ENCODE data around the gene CREBBP.
"Not testable (repeated sequence)": the region's sequence is repeated elsewhere in the genome, so short reads cannot be mapped to it uniquely, and the experiment has no call there.

The CREBBP gene

DNA sequence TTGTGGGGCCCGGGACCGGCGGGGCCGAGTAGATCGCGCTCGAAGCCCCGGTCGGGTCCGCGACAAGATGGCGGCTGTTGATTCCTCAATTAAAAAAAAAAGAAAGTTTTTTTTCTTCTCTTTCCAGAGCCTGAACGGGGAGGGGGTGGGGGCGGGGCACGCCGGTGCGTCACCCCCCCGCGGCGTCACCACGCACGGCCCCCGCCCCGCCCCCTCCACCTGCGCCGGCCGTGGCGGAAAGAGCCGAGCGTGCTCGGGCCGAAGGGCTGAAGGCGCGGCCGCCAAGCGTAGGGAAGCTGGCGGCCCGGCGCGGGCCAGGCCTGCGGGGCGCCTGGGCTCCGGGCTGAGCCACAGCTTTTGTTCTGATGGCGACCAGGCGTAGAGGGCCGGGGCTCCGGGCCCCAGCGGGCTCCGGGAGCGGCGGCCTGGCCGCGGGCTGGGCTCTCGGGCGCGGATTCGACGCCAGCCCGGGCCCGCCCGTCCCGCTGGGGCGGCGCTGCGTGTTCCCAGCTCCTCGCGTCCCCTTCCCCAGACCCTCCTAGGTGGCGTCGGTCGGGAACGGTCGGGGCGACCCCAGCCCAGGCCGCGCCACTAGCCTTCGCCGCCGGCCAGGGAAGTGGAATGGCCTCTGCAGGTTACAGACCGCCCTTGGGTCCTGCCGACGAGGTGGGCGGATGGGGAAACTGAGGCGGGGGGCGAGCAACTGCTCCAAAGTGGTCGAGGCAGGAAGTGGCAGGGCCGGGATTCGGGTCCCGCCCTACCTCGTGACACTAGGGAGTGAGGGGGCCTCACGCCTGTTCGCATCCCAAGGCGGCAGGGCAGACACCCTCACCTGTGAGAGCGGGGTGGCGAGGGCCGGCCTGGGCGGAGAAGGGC is at the start of gene CREBBP:
CREBBP (minus strand) TSS at position 91 of the 876 bp plus-strand sequence. CDS start 797 bp downstream, outside the sequence.
- DNase-seq (ENCODE audit: low spot score), result peak; percentile 92

DNA sequence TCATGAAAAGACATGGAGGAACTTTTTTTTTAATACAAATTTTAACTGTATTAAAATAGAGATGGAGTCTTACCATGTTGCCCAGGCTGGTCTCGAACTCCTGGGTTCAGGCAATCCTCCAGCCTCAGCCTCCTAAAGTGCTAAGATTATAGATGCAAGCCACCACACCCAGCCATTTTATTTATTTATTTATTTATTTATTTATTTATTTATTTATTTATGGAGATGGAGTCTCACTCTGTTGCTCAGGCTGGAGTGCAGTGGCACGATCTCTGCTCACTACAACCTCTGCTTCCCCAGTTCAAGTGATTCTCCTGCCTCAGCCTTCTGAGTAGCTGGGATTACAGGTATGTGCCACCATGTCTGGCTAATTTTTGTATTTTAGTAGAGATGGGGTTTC is 46.6 kb upstream of the CREBBP start:
- not testable (repeated sequence) for DNase-seq (ENCODE audit: low spot score)

DNA sequence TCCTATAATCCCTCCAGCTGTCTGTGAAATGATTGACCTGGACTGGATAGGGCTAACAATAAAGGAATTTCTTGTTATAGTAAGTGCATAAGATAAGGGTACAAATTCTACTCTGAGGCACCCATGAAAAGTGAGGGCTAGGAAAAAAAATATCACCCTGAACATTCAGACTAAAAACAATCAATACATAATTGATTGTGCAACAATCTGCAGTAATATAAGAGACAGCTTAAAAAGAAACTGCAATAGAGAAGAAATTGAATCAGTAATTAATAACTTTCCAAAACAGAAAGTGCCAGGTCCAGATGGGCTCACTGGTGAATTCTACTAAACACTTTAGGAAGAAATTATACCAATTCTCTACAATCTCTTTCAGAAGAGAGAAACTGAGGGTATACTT is 44.2 kb upstream of the CREBBP start:
- no peak for DNase-seq (ENCODE audit: low spot score)

DNA sequence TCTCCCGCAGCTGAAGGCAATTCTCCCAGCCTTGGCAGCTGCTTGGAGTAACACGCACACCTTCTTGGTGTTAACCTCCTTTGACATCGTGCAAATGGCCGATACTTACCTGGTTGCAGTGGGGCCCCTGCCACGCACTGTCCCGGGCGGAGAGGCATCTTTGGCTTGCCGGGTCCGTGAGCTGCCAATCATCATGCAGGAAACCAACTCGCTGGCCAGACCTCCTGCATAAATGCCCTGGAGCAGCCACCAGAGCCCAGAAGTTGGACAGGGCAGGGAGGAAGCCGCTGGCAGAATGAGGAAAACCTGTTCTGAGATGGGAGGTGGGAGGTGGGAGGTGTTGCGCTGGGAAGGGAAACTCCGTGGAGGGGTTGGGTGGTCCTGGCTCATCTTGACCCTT is 41.7 kb upstream of the CREBBP start:
- DNase-seq (ENCODE audit: low spot score), result no peak

DNA sequence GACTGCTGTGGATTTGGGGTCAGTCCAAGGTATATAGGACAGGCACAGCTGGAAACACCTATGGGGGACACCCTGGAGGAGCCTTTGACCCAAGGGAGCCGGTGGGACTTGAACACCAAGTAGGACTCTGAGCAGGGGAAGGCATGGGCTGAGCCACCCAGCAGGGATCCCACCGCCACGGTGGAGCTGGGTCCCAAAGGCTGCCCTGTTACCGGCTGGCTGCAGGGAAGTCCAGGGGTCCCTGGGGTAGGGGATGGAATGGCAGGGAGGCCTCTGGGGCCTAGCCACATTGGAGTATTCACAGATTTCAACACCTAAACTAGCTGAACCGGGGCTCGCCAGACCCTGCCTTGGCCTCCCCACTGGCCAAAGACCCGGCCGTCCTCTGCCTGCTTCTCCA is 39.7 kb upstream of the CREBBP start:
- no peak for DNase-seq (ENCODE audit: low spot score)

DNA sequence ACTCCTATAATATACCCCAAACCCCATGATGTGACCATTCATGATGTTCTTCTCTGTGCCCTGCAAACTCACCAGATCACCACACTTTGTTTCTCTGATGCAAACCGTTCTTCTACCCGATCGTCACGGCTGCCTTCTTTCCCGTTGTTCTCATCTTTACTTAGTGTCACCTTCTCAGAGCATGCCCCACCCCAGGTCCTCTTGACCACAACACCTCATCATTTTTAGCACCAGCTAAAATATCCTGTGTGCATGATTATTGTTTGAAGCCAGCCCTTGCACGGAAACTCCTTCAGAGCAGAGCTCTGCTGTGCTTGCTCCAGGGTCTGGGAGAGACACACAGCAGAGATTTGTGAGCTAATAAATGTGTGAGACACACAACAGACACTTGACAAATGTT is 38.9 kb upstream of the CREBBP start:
- no peak for DNase-seq (ENCODE audit: low spot score)

DNA sequence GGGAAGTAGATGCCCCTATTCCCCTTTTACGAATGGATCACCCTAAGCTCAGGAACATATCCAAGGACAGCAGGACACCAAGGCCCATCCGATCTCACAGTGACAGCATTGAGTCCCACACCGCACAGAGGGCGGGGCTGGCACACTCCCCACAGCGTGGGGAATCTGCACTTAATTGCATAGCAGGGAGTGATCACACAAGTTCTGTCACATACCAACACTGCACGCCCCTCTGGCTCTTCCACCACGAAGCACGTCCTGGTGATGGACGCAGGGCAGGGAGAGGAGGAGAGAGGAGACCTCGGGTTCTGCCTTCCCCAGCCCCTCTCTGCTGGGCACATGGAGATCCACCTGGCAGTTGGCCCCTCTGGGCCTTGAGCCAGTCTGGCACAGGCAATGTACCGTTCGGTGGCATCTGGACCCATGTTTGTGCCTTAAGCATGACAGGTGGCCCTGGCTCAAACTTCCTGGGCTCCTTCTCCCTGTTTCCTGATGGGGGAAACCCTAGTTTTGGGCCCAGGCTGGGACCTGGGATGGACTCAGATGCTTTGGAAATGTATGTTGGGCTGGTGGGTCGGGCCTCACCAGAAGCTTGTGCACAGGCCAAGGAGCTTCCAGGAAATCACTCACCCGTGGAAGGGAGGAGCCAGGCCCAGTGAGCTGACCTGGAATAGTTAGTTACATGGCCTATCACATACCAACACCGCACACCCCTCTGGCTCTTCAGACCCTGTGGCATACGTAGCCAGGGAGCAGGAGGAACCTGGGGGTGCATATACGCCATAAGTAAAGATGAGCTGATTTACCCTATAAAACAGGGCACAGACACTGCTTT is 35.1 kb upstream of the CREBBP start:
- no peak for DNase-seq (ENCODE audit: low spot score)

DNA sequence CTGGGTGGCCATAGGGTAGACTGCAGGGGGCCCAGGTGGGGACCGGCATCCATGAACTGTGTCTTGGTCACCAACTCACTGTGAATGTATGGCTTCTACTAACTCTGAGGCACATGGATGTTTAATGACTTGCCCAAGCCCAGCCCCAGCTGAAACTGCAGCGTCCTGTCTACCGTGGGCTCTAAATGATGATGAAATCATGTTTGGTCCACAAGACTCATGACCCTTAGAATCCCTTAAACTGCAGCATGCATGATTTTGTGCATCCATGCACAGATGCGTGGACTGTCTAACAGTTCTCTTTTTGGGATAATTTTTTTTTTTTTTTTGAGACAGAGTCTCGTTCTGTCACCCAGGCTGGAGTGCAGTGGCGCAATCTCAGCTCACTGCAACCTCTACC is 32.4 kb upstream of the CREBBP start:
- no peak for DNase-seq (ENCODE audit: low spot score)

DNA sequence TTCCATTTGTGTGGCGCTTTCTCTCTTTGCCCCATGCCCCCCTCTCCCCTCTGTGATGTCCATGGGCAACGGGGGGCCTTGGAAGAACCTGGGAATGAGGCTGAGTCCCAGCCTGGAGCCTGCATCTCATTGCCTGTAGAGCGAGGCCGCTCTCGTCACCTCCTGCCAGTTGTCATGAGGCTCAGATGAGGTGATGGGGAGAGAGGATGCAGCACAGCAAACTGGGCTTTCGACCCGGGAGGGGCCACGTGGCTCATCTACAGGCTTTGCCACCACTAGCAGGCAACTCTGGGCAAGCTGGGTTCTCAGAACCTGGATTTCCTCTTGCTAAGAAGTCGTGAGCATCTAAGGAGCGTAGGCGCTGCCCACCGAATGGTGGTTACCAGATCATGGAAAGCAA is 31.9 kb upstream of the CREBBP start:
- no peak for DNase-seq (ENCODE audit: low spot score)

DNA sequence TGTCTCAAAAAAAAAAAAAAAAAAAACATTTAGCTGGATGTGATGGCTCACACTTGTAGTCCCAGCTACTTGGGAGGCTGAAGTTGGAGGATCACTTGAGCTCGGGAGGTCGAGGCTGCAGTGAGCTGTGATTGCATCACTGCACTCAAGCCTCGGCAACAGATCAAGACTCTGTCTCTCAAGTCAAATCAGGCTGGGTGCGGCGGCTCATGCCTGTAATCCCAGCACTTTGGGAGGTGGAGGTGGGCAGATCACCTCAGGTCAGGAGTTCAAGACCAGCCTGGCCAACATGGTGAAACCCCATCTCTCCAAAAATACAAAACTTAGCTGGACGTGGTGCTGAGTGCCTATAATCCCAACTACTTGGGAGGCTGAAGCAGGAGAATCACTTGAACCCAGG is 31.2 kb upstream of the CREBBP start:
- not testable (repeated sequence) for DNase-seq (ENCODE audit: low spot score)

DNA sequence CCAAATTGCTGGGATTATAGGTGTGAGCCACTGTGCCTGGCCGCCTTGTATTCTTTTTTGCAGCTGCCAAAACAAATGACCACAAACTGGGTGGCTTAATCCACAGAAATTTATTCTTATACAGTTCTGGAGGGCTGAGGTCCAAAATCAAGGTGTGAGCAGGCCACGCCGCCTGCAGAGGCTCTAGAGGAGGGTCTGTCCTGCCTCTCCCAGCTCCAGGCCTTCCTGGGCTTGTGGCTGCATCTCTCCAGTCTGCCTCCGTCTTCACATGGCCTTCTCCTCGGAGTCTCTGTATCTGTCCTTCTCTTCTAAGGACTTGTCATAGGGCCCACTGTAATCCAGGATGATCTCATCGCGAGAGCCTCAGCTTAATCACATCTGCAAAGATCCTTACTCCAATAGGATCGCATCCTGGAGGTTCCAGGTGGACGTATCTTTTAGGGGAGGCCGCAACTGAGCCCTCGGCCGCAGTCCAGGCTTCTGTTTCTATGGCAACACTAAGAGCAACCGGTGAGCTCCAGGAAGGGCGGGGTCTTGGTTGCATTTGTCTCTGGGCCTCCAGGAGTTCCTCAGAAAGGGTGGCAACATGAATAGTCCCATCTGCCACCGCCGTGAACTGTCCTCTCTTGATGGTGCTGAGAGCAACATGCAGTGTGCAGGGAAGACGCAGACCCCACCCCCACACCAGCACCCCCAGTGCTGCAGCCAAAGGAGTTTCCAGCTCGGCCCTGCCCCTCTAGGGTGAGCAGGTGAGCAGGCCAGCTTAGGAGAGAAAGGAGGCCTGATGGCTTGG is 29.5 kb upstream of the CREBBP start:
- peak; percentile 42 for DNase-seq (ENCODE audit: low spot score)

DNA sequence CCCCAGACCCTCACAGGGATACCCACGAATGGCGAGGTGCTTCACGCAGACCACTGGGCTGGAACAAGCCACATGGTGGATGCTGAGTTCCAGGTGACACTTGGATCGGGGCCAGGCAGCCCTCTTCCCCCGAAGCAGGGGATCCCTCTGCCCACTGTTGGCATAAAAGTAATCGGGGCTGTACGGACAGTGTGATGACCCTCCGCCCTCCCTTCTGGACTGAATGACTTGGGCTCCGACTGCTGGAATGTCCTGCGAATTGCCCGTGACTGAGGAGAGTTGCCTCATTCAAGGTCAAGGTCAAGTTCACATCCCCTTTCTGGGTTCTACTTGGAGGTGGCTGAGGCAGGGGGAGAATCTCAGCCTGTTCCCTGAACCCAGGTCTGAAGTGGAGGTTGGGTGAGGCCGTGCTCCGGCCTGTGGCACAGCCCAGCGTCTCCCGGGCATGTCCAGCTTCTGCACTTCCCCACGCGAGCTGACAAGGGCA is 28.5 kb upstream of the CREBBP start:
- no peak for DNase-seq (ENCODE audit: low spot score)

DNA sequence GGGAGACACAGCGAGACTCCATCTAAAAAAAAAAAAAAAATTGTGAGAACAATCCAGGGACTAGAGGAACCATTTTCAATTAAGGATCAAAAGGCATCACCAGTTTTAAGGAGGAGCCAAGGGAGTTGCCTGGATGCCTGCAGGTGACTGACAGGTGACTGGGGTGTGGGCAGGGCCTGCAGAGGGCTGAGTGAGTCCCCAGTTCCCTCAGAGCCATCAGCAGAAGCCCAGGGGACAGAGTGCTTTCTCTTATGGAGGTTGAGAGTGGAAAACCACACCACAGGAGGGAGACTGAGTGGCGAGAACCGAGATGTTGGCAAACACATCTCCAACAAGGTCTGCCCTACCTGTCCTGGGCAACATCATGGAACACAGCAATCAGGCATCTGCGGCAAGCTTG is 27.1 kb upstream of the CREBBP start:
- no peak for DNase-seq (ENCODE audit: low spot score)

DNA sequence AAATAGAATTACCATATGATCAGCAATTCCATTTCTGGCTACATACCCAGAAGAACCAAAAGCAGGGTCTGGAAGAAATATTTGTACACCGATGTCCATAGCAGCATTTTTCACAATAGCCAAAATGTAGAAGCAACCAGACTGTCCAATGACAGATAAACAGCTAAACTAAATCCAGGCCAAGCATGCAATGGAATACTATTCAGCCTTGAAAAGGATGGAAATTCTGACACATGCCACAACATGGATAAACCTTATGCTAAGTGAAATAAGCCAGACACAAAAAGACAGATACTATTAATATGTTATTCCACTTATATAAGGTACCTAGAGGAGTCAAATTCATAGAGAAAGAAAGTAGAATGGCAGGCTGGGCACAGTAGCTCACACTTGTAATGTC is 25.9 kb upstream of the CREBBP start:
- no peak for DNase-seq (ENCODE audit: low spot score)

DNA sequence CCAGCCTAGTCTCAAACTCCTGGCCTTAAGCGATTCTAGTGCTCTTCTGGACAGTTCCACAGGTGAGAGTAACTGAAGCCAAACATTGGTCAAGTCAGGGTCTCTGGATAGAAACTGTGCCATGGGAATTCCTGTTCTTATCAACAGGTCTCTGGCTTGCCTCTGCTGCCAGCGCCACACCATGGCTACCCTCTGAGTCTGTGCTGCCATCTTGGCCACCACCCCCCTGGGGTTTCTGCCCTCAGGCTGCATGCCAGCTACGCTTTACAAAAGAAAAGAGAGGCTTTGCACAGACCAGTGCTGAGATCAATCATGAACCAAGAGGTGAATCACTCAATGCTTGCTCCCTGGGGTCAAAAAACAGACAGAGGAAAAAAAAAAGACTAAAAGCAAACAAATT is 24.4 kb upstream of the CREBBP start:
- DNase-seq (ENCODE audit: low spot score), result no peak

DNA sequence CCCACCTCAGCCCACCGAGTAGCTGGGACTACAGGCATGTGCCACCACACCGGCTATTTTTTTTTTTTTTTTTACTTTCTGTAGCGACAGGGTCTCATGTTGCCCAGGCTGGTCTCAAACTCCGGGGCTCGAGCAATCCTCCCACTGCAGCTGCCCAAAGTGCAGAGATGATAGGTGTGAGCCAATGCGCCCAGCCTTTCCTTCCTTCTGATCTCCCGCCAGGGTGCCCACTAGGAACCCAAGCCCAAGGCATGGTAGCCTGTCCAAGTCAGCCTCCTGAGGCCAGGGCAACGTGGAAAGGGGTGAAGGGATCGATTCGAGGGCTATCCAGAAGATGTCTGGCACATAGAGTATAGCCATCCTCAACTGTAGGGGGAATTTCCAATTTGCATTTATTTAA is 9.6 kb upstream of the CREBBP start:
- DNase-seq (ENCODE audit: low spot score), result no peak

DNA sequence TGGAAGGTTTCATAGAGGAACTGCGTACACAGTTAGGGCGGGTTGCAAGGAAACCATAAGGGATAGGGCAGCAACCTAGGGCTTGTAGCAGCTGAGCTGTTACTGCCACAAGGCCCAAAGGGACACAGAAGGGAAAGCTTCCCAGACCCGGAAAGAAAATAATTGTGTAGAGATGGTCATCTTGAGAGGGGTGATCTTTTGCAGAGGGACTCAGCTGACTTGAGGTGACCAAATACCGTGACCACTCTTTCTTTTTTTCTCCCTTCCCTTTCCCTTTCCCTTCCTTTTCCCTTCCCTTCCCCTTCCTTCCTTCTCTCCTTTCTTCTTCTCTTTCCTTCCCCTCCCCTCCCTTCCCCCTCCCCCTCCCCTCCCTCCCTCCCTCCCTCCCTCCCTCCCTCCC is 8.5 kb upstream of the CREBBP start:
- no peak for DNase-seq (ENCODE audit: low spot score)

DNA sequence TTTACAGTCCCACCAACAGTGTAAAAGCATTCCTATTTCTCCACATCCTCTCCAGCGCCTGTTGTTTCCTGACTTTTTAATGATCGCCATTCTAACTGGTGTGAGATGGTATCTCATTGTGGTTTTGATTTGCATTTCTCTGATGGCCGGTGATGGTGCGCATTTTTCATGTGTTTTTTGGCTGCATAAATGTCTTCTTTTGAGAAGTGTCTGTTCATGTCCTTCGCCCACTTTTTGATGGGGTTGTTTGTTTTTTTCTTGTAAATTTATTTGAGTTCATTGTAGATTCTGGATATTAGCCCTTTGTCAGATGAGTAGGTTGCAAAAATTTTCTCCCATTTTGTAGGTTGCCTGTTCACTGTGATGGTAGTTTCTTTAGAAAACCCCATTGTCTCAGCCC is 5.5 kb upstream of the CREBBP start:
- not testable (repeated sequence) for DNase-seq (ENCODE audit: low spot score)

DNA sequence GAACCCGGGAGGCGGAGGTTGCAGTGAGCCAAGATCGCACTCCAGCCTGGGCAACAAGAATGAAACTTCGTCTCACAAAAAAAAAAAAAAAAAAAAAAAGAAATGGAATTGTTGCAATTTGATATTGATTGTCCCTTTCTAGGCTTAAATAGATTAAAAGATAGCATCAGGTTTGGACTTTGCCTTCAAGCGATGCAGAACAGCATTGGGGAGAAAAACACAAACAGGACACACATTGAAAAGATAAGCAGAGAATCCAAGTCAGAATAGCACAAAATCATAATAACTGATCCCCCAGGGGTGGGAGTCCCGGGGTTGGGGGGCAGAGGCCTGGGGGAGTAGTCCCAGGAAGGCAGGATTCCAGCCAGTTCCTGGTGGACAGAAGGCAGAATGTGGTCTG is 3.9 kb upstream of the CREBBP start:
- no peak for DNase-seq (ENCODE audit: low spot score)

DNA sequence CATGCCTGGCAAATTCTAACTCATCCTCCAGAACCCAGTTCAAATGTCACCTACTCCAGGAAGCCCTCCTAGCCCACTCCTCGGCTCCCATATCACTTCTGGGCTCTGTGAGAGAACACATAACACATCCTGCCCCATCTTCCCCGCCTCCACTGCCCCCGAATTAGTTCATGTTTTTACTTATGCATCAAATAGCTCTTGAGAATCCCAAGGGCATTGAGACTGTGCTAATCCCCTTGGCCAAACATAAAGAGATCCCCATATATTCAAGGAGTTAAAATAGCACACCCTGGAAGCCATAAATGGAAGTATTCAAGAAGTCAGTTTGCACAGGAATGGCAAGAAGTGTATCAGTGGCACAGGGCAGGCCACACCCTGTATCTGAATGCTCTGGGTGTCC is 2.0 kb upstream of the CREBBP start:
- no peak for DNase-seq (ENCODE audit: low spot score)

DNA sequence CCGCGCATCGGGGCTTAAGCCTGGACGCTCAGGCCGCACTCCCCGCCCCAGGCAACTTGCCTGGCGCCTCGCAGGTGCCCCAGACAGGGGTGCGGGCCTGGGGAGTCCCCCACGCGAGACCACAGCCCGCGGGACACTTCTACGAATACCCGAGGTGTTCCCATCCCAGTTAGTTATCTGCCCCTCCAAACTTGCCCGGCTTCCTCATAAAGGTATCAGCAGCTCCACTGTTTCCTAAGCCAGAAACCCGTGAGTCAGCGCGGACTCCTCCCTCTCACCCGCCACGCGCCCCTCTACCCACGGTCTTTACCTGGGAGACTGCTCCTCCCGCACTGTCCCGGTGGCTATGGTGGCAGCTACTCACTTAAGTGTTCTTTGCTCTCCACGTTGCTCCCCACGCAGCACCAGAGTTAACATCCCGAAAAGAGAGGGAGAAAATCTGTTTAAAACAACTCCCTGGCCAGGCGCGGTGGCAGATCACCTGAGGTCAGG is 1.0 kb upstream of the CREBBP start:
- DNase-seq (ENCODE audit: low spot score), result no peak

Data from iPS-NIHi11 (cell line).